Fibroblast of lung (primary cell): ENCODE measurements around the gene HRCT1.

Experiments used
- EZH2 ChIP-seq: IDR thresholded peaks from 2 replicates; pipeline ENCODE4 v1.5.1; 2012; ENCODE audit warnings: low read length, control low read depth, mild to moderate bottlenecking; ENCODE audit errors: missing control alignments
- TF ChIP-seq, protein P1 (sequence below), 2 donors: IDR thresholded peaks in 1 of 2; conservative IDR thresholded peaks in 1 of 2; 1 replicate in 1 of 2; 2 replicates in 1 of 2; pipeline ENCODE4 v1.5.1; 2011 to 2012; ENCODE audit warnings: low read length in 2 of 2, control low read depth in 1 of 2, inconsistent platforms in 1 of 2, low read depth in 1 of 2, mild to moderate bottlenecking in 1 of 2

DNA sequence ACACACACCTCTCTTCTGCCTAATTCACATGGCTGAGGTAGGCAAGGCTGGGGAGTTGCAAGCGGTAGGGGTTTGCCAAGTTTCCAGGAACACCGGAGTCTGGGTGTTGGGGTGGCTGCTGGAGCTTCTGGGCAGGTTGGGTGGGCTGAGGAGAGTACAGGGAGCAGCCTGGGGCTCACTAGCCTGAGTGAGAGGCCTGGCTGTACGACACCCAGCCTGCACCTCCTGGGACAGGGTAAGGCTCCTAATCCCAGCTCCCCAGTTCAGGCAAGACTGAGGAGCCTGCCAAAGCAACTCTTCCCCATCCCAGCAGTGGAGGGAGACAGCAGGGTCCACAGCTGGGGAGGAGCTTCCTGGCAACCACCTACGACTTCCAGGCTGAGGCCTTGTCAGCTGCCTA, 11.3 kb downstream of the HRCT1 start:
- TF ChIP-seq, protein P1, sequence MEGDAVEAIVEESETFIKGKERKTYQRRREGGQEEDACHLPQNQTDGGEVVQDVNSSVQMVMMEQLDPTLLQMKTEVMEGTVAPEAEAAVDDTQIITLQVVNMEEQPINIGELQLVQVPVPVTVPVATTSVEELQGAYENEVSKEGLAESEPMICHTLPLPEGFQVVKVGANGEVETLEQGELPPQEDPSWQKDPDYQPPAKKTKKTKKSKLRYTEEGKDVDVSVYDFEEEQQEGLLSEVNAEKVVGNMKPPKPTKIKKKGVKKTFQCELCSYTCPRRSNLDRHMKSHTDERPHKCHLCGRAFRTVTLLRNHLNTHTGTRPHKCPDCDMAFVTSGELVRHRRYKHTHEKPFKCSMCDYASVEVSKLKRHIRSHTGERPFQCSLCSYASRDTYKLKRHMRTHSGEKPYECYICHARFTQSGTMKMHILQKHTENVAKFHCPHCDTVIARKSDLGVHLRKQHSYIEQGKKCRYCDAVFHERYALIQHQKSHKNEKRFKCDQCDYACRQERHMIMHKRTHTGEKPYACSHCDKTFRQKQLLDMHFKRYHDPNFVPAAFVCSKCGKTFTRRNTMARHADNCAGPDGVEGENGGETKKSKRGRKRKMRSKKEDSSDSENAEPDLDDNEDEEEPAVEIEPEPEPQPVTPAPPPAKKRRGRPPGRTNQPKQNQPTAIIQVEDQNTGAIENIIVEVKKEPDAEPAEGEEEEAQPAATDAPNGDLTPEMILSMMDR (conservative IDR thresholded peaks at IDR 0.05 in 1 of 2, IDR thresholded peaks at IDR 0.05 in 1 of 2; ENCODE audit: low read depth in 1 of 2, low read length in 2 of 2), result no peak
- no peak for TF ChIP-seq EZH2
